ENCODE measurements around the gene ABCA2.

The ABCA2 gene

GRCh38 chr9:136963341-136963740, 64.7 kb downstream of the ABCA2 start:
- no peak for DNase-seq

- DNase-seq, result no peak
Observed at GRCh38 chr9:136962701-136963248, 65.3 kb downstream of the ABCA2 start.

- no peak for DNase-seq
Observed at GRCh38 chr9:136962163-136962562, 65.9 kb downstream of the ABCA2 start.

GRCh38 chr9:136961279-136962065, 66.6 kb downstream of the ABCA2 start:
- DNase-seq, result no peak

GRCh38 chr9:136960938-136961275, 67.1 kb downstream of the ABCA2 start:
- DNase-seq, result no peak

GRCh38 chr9:136960212-136960937, 67.7 kb downstream of the ABCA2 start:
- no peak for DNase-seq

GRCh38 chr9:136958898-136959850, 68.9 kb downstream of the ABCA2 start:
- no peak for DNase-seq

- DNase-seq, result no peak
Observed at GRCh38 chr9:136958473-136958872, 69.6 kb downstream of the ABCA2 start.

- DNase-seq, result no peak
Observed at GRCh38 chr9:136957901-136958300, 70.1 kb downstream of the ABCA2 start.

- DNase-seq, result no peak
Observed at GRCh38 chr9:136957461-136957860, 70.6 kb downstream of the ABCA2 start.

Data from GOT3 (cell line).